ENCODE data around the gene ADRA1B.
"Not testable (repeated sequence)": the region's sequence is repeated elsewhere in the genome, so short reads cannot be mapped to it uniquely, and the experiment has no call there.

Gene ADRA1B

GRCh38 chr5:159933531-159934485 lies 17.5 kb downstream of the ADRA1B start:
- no peak for DNase-seq

- no peak for DNase-seq
Measured at GRCh38 chr5:159935946-159936345, 19.7 kb downstream of the ADRA1B start.

DNA sequence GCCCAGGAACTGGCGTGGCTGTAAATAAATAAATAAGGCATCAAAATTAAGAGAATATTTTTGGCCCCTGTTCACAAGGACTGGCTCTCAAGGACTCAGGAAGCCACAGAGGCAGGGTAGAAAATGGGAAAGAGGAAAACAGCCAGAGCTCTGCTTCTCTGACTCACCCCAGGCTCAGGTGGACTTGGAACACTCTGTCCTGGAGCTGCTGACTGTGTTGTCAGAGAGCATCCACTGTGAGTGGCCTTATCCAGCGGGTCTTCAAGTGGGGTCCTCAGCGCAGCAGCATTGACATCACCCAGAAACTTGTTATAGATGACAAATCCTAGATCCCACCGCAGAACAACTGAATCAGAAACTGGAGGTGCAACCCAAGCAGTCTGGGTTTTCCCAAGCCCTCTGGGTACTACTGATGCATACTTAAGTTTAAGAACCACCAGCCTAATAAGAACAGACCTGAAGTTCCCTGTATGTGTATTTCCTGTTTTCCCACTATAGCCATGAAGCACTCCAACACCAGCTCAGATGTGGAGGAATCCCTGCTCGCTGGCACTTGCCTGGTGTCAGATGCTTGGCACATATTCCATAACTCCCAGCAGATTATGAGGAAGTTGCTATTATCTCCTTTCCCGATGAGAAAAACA lies 20.5 kb downstream of the ADRA1B start:
- DNase-seq = no peak

- DNase-seq = no peak
Measured at GRCh38 chr5:159937580-159937979, 21.3 kb downstream of the ADRA1B start.

DNA sequence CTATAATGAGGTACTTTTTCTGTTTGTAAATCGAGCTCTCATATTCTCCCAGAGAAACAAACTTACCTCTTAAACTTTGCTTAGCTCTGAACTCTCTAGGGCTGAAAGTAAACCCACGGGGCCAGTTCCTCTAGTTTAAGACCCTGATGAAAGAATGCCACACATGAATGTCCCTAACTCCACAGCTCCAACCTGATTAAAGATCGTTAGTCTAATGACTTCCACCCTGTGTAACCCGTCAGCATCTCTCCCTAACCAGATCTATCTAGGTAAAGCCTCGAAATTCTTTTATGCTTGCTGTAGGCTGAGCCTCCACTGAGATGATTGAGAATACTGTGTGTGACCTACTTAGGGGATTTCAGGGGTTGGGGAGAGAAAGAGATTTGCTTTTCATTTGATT lies 27.0 kb downstream of the ADRA1B start:
- no peak for DNase-seq

DNA sequence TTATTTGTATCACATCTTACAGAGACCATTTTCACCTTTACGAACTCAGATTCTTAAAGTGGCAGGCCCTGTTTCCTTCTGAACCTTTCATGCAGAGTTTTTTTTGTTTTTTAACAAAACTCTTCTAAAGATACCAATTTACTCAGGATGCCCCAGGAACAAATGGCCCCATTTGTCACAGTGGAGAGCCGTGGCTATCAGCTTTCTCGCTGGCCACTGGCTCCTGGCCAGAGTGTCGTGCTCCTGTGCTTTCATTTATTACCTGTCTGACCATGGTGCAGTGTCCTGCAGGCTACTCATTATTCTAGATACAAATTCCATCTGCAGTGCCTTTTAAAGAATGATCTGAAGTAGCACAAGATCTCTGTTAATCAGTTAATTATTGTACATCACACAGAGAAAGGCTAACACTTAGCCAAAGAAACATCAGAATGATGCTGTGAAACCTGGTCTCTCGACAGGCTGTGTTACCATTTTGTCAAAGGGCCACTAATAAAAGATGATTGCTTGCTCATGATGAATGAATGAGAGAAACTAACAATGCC lies 27.8 kb downstream of the ADRA1B start:
- DNase-seq = no peak

DNA sequence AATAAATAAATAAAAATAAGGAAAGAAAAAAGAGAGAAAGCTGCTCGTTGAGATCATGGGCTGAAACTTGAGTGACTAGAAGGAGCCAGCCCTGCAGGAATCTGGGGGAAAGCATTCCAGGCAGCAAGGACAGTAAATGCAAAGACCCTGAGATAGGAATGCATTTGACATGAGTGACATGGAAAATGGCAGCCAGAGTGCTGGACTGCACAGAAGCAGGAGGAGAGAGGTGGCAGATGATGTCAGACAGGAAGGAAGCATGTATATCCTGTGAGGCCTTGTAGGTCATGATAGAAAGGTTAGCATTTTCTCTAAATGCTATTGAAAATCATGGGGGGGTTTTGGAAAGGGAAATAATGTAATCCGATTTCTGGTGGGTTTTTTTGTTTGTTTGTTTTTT lies 29.1 kb downstream of the ADRA1B start:
- DNase-seq = no peak

- no peak for DNase-seq
Measured at GRCh38 chr5:159947708-159948358, 31.6 kb downstream of the ADRA1B start.

DNA sequence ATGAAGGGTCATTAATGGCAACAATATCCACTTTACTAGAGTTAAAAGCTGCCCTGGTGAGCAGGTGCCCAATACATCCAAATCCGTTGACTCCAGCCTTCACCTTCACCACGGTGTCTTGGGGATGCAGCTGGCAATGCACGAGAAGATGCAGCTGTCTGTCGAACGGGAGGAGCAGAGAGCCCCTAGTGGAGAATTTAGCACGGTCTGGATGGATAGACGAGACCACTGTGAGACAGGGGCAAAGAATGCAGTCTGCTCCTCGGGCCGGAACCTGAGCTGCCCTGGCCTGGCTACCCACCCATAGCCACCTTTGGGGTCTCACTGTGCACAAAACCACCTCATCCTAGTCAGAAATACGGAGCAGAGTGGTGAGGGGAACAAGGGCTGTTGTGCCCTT lies 35.1 kb downstream of the ADRA1B start:
- DNase-seq = no peak

GRCh38 chr5:159951834-159952233 lies 35.6 kb downstream of the ADRA1B start:
- DNase-seq = no peak

- DNase-seq = no peak
Measured at GRCh38 chr5:159953609-159954008, 37.3 kb downstream of the ADRA1B start.

GRCh38 chr5:159955056-159955624 lies 38.9 kb downstream of the ADRA1B start:
- no peak for DNase-seq

- DNase-seq = no peak
Measured at GRCh38 chr5:159956074-159956473, 39.8 kb downstream of the ADRA1B start.

- DNase-seq = no peak
Measured at GRCh38 chr5:159961176-159962160, 45.2 kb downstream of the ADRA1B start.

DNA sequence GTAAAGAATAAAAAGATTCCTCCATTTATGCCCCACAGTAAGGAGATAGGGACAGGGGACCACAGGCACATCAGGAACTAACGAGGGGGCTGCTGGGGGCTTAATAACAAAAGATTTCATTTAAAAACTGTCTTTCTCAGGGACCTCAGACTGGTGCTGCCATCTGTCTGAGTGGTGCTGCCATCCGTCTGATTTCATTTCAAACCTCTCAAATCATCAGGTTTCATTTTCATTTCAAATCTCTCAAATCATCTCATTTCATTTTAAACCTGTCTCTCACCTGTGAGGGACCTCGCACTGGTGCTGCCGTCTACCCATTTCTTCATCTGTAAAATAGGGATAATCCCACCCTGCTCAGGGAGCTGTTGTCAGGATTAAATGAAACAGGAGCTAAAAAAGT lies 45.9 kb downstream of the ADRA1B start:
- DNase-seq = no peak

GRCh38 chr5:159963935-159964334 lies 47.7 kb downstream of the ADRA1B start:
- DNase-seq = no peak

DNA sequence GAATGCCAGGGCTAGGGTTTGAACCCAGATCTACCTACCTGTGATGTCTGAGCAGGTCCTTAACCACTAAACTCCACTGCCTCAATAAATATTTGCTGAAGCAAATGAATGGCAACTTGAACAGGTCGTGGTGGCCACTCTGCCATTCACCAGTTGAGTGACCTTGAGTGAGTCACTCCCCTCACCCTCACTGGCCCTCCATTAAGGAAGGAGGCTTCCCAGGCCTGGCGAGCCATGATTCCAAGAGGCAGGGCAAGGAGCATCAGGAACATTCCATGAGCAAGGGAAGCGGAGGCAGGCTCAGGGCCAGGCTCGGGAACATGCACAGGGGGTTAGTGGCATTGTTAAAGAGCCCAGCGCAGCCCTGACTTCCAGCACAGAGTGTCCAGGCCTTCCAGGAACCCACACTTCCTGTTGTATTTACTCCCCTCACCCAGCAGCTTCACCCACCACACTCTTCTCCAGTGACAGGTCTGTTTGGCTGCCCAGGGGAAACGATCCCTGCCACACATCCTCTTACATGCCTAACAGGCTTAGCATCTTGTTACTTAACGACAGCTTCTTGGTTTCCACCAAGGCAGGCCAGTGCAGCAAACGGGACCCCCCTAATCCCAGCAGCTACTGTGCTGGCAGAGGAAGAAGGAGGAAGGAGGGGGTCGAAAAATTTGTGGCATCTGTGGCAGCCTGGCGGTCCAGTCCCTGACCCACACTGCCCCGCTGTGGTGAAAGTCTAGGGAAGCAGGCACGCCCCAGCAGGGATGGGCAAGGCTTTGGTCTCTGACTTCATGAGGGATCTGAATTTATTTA lies 49.0 kb downstream of the ADRA1B start:
- DNase-seq = no peak

DNA sequence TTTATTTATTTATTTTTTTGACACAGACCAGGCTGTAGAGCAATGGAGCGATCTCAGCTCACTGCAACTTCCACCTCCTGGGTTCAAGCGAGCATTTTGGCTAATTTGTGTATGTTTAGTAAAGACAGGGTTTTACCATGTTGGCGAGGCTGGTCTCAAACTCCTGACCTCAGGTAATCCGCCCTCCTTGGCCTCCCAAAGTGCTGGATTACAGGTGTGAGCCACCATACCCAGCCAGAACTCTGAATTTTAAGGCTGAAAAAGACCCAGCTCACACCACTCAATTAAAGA lies 49.5 kb downstream of the ADRA1B start:
- not testable (repeated sequence) for DNase-seq

- DNase-seq = no peak
Measured at GRCh38 chr5:159969966-159970365, 53.7 kb downstream of the ADRA1B start.

- DNase-seq = no peak
Measured at GRCh38 chr5:159971038-159971437, 54.8 kb downstream of the ADRA1B start.

- no peak for DNase-seq
Measured at GRCh38 chr5:159971514-159971913, 55.2 kb downstream of the ADRA1B start.
